BJ (cell line): ENCODE results near the gene TAS2R9. TPM values are rescaled to one million over a fixed set of nuclear protein-coding genes. Genes with fewer than 3 reads are reported as not detected.

Source experiments
- CTCF ChIA-PET: fragments of 350-600 bp; formaldehyde crosslinking; extraction: SDS; loops from one replicate; lab custom pipeline; 2021; ENCODE audit warnings: antibody characterized with exemption, inconsistent platforms; lab: Yijun Ruan, JAX
- POLR2A ChIA-PET: fragments of 300-600 bp; sonication (Branson Sonifier 250); formaldehyde crosslinking; extraction: SDS; loops from one replicate; lab custom pipeline; 2021; ENCODE audit warnings: antibody characterized with exemption; lab: Charles Lee
- DNase-seq: peaks from one replicate; pipeline ENCODE4 v3.0.0-alpha.2; 2011; ENCODE audit warnings: low read depth
- H3K27me3 ChIP-seq: 2 replicates; pipeline ENCODE4 v1.6.0; 2011; ENCODE audit warnings: low read length; ENCODE audit not compliant: control insufficient read depth, insufficient read depth
- H3K36me3 ChIP-seq: 2 replicates; pipeline ENCODE4 v1.5.1; 2011; ENCODE audit warnings: low read length; ENCODE audit not compliant: control insufficient read depth, insufficient read depth
- H3K4me3 ChIP-seq: 2 replicates; pipeline ENCODE4 v1.5.1; 2011; ENCODE audit warnings: low read depth, mild to moderate bottlenecking, control low read depth, low read length
- CTCF ChIP-seq: IDR thresholded peaks from 2 replicates; pipeline ENCODE4 v1.5.1; 2011; ENCODE audit warnings: low read depth, mild to moderate bottlenecking, control low read depth, inconsistent platforms, low read length, moderate library complexity; ENCODE audit not compliant: insufficient read depth
- polyA plus RNA-seq: library from polyadenylated mRNA; depleted of rRNA; stranded (reverse); fragments of >200 nt; gene quantifications from 2 replicates; pipeline ENCODE4 v1.2.3, GENCODE V29; 2011; rRNA removed
- small RNA-seq: library from RNA; depleted of rRNA; stranded (forward); fragments of <200 nt; gene quantifications from one replicate; pipeline ENCODE3, GENCODE V24; 2012; ENCODE audit warnings: low replicate concordance, low read depth; ENCODE audit not compliant: insufficient read length

Gene TAS2R9
- polyA plus RNA-seq, 1 experiment: not detected

- ChIA-PET CTCF (interaction anchor here (0.6 to 1.5 kb wide), 2 partner anchors 9 to 440 kb away, joined by 3 to 9 read pairs; no protein-coding TSS in a partner anchor), POLR2A (no interaction called here)
- no peak overlapping the region for H3K4me3 ChIP-seq
- peaks cover 2% of the 10 kb centered on the region; the same call in 1 of the 2 replicates for H3K27me3 ChIP-seq
- DNase-seq: no peak
- H3K36me3 ChIP-seq: no peaks in the 10 kb centered on the region
- no peak for TF ChIP-seq CTCF
Measured at GRCh38 chr12:10759657-10760056, 50.3 kb downstream of the TAS2R9 start.

Small RNA genes within 50 kb of the gene (small RNA-seq; reads per million reads assigned to genes)
- gene PRR4: not detected

Other genes with a start within 250 kb of the TAS2R9 start
- 10.0 and 24.6 TPM in 2 replicates for gene MAGOHB, start 196.6 kb downstream of the TAS2R9 start, polyA plus RNA-seq
- 0.74 and 0.92 TPM in 2 replicates for gene STYK1, start 136.1 kb downstream of the TAS2R9 start, polyA plus RNA-seq
- 81.4 and 142 TPM in 2 replicates for gene YBX3, start 86.8 kb downstream of the TAS2R9 start, polyA plus RNA-seq
- gene TAS2R7, start 7.5 kb downstream of the TAS2R9 start, polyA plus RNA-seq: not detected in 2 replicates
- gene TAS2R8, start 2.9 kb downstream of the TAS2R9 start, polyA plus RNA-seq: not detected in 2 replicates
- 0.07 and 0.17 TPM in 2 replicates for gene TAS2R10, start 16.2 kb upstream of the TAS2R9 start, polyA plus RNA-seq
- 2.6 and 4.2 TPM in 2 replicates for gene PRR4, start 39.3 kb upstream of the TAS2R9 start, polyA plus RNA-seq
- 3.0 and 3.4 TPM in 2 replicates for gene PRH1, start 74.1 kb upstream of the TAS2R9 start, polyA plus RNA-seq
- 0.10 TPM in 1 of 2 replicates, not detected in the other for gene TAS2R13, start 99.4 kb upstream of the TAS2R9 start, polyA plus RNA-seq
- gene PRH2, start 119.1 kb upstream of the TAS2R9 start, polyA plus RNA-seq: 0.18 TPM in 1 of 2 replicates, not detected in the other
- 0.56 and 1.3 TPM in 2 replicates for gene TAS2R14, start 129.1 kb upstream of the TAS2R9 start, polyA plus RNA-seq
- 0.12 TPM in 1 of 2 replicates, not detected in the other for gene TAS2R50, start 176.7 kb upstream of the TAS2R9 start, polyA plus RNA-seq
- gene TAS2R20, start 188.1 kb upstream of the TAS2R9 start, polyA plus RNA-seq: 0.29 and 0.64 TPM in 2 replicates
- gene TAS2R19, start 212.5 kb upstream of the TAS2R9 start, polyA plus RNA-seq: 0.33 and 0.48 TPM in 2 replicates
- gene TAS2R31, start 221.2 kb upstream of the TAS2R9 start, polyA plus RNA-seq: 0.29 and 0.55 TPM in 2 replicates